ENCODE results near the gene MINDY4B.

The MINDY4B gene

DNA sequence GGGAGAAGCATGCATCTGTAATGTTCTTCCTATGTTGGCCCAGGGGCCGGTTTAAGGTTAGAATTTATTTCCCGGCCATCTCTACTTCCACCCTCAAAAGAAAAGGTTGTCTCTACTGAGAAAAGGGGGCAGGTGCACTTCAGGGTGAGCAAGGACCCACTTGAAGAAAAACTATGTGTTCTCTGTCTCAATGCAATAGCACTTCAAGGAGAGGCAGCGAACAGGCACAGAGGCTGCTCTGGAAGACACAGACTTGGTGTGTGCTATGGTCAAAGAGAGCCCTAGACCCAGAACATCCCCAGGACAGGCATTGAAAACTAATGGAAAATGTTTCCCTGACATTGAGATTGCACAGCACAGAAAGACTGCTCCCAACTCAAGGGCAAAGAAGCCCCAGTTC lies 7.6 kb downstream of the MINDY4B start:
- Histone ChIP-seq H3K36me3 (ENCODE audit: insufficient read depth, low read length) (no peaks in the 10 kb centered on the region), H3K27ac (ENCODE audit: low read depth, low read length) (no peak overlapping the region), H3K9me3 (ENCODE audit: low read length) (no peaks in the 10 kb centered on the region), H3K4me3 (ENCODE audit: low read depth in 1 of 2, low read length in 2 of 2) (no peak overlapping the region), H3K4me1 (ENCODE audit: insufficient read depth, low read length) (no peaks in the 10 kb centered on the region), H3K27me3 (ENCODE audit: control insufficient read depth in 1 of 2, insufficient read depth in 2 of 2, low read length in 2 of 2) (no peaks in the 10 kb centered on the region), H3K9ac (ENCODE audit: low read length) (no peak overlapping the region)

- Histone ChIP-seq H3K9me3 (ENCODE audit: low read length) (no peaks in the 10 kb centered on the region), H3K27me3 (ENCODE audit: control insufficient read depth in 1 of 2, insufficient read depth in 2 of 2, low read length in 2 of 2) (no peaks in the 10 kb centered on the region), H3K4me1 (ENCODE audit: insufficient read depth, low read length) (no peaks in the 10 kb centered on the region), H3K4me3 (ENCODE audit: low read depth in 1 of 2, low read length in 2 of 2) (no peak overlapping the region), H3K27ac (ENCODE audit: low read depth, low read length) (no peak overlapping the region), H3K36me3 (ENCODE audit: insufficient read depth, low read length) (no peaks in the 10 kb centered on the region), H3K9ac (ENCODE audit: low read length) (no peak overlapping the region)
Observed at GRCh38 chr3:150890831-150891230, 14.4 kb downstream of the MINDY4B start.

DNA sequence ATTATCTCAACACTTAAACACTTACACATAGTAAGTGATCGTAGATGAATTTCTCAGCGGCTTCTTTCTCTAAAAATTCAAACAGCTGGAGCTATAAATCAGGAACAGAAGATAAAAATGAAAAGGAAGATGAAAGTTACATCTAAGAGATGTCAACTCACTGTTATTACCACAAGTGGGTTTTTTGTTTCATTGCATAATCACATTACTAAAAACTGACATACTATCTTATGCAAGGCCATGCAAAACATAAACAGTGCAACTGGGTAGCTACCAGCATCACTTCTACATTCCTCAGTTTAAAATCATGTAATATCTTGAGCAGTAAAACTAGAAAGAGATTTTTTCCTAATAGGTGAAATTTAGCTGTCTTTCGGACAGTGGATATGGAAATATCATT lies 14.9 kb downstream of the MINDY4B start:
- H3K27ac ChIP-seq (ENCODE audit: low read depth, low read length): no peak overlapping the region
- no peaks in the 10 kb centered on the region for H3K4me1 ChIP-seq (ENCODE audit: insufficient read depth, low read length)
- H3K36me3 ChIP-seq (ENCODE audit: insufficient read depth, low read length): no peaks in the 10 kb centered on the region
- H3K9ac ChIP-seq (ENCODE audit: low read length): no peak overlapping the region
- no peak overlapping the region for H3K4me3 ChIP-seq (ENCODE audit: low read depth in 1 of 2, low read length in 2 of 2)
- no peaks in the 10 kb centered on the region for H3K9me3 ChIP-seq (ENCODE audit: low read length)
- no peaks in the 10 kb centered on the region for H3K27me3 ChIP-seq (ENCODE audit: control insufficient read depth in 1 of 2, insufficient read depth in 2 of 2, low read length in 2 of 2)

DNA sequence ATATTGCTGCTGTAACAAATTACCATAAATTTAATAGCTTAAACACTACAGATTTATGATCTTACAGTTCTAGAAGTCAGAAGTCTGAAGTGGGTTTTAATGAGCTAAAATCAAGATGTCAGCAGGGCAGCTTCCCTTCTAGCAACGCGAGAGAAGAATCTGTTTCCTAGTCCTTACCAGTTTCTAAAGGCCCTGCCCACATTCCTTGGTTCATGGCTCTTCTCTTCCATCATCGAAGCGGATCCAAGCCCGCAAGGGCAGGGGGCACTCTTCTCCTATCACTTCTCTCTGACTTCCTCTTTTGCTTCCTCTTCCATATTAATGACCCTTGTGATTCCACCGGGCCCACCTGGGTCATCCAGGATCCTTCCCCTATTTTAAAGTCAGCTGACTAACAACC lies 16.1 kb downstream of the MINDY4B start:
- no peak overlapping the region for H3K4me3 ChIP-seq (ENCODE audit: low read depth in 1 of 2, low read length in 2 of 2)
- H3K27ac ChIP-seq (ENCODE audit: low read depth, low read length): no peak overlapping the region
- H3K36me3 ChIP-seq (ENCODE audit: insufficient read depth, low read length): no peaks in the 10 kb centered on the region

DNA sequence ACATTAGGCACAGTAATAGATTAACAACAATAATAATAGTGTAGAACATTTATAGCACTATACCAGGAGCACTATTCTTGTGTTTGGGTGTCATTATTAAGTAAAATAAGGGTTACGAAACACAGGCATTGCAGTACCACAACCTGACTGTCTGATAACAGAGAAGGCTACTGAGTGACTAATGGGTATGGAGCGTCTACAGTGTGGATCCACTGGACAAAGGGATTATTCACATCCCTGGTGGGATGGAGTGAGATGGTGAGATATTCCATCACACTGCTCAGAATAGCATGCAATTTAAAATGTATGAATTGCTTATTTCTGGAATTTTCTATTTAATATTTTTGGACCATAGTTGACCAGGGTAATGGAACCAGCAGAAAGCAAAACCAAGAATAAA lies 18.2 kb downstream of the MINDY4B start:
- H3K4me1 ChIP-seq (ENCODE audit: insufficient read depth, low read length): no peaks in the 10 kb centered on the region
- H3K4me3 ChIP-seq (ENCODE audit: low read depth in 1 of 2, low read length in 2 of 2): no peak overlapping the region
- no peak overlapping the region for H3K27ac ChIP-seq (ENCODE audit: low read depth, low read length)
- no peak overlapping the region for H3K9ac ChIP-seq (ENCODE audit: low read length)
- H3K9me3 ChIP-seq (ENCODE audit: low read length): no peaks in the 10 kb centered on the region
- no peaks in the 10 kb centered on the region for H3K36me3 ChIP-seq (ENCODE audit: insufficient read depth, low read length)
- no peaks in the 10 kb centered on the region for H3K27me3 ChIP-seq (ENCODE audit: control insufficient read depth in 1 of 2, insufficient read depth in 2 of 2, low read length in 2 of 2)

More for the DNA sequence above, 16.1 kb downstream of the MINDY4B start:
- Histone ChIP-seq H3K4me1 (ENCODE audit: insufficient read depth, low read length) (no peaks in the 10 kb centered on the region), H3K9me3 (ENCODE audit: low read length) (no peaks in the 10 kb centered on the region), H3K9ac (ENCODE audit: low read length) (no peak overlapping the region), H3K27me3 (ENCODE audit: control insufficient read depth in 1 of 2, insufficient read depth in 2 of 2, low read length in 2 of 2) (no peaks in the 10 kb centered on the region)

DNA sequence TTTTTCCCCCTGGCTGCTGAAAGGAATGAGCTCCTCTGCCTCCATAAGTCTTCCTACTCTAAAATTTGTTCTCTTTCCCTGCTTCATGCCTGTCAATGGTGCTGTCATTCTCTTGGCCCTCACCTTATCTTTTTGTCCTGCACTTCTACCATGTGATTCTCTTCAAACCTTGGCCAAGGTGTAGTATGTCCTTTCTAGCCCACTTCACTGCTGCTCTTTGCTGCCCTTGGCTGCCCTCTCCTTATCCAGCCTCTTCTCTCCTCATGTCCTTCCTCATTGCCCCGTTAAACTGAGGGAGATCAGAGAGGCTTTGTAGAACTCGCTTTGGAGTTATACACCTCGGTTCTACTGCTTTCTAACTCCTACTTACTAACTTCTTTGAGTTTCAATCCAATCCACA lies 19.7 kb downstream of the MINDY4B start:
- no peak overlapping the region for H3K9ac ChIP-seq (ENCODE audit: low read length)
- H3K9me3 ChIP-seq (ENCODE audit: low read length): no peaks in the 10 kb centered on the region
- no peaks in the 10 kb centered on the region for H3K36me3 ChIP-seq (ENCODE audit: insufficient read depth, low read length)
- H3K4me3 ChIP-seq (ENCODE audit: low read depth in 1 of 2, low read length in 2 of 2): no peak overlapping the region
- H3K27ac ChIP-seq (ENCODE audit: low read depth, low read length): no peak overlapping the region
- H3K4me1 ChIP-seq (ENCODE audit: insufficient read depth, low read length): no peaks in the 10 kb centered on the region
- no peaks in the 10 kb centered on the region for H3K27me3 ChIP-seq (ENCODE audit: control insufficient read depth in 1 of 2, insufficient read depth in 2 of 2, low read length in 2 of 2)

DNA sequence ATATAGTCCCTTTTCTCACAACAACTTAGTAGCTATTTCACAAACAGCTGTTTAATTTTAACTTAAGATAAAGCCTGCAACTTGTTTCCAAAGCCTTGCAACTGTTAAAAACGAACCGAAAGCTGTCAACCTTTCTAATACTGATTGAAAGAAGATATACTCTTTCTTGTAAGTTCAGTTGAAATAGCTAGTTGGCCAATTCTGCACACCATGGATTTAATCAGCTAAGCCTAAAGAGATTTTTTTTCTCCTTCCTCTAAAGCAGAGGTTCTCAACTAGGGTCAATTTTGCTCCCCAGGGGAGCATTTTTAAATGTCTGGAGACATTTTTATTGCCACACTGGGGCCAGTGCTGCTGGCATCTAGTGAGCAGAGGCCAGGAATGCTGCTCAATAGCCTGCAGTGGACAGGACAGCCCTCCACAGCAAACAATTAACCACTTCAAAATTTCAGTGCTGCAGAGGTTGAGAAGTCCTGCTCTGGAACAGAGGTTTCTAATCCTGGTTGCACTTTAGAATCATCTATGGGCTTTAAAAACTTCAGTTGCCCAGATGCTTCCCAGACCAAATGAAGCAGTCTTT lies 26.2 kb downstream of the MINDY4B start:
- Histone ChIP-seq H3K4me1 (ENCODE audit: insufficient read depth, low read length) (no peaks in the 10 kb centered on the region), H3K27me3 (ENCODE audit: control insufficient read depth in 1 of 2, insufficient read depth in 2 of 2, low read length in 2 of 2) (no peaks in the 10 kb centered on the region), H3K27ac (ENCODE audit: low read depth, low read length) (no peak overlapping the region), H3K36me3 (ENCODE audit: insufficient read depth, low read length) (no peaks in the 10 kb centered on the region), H3K4me3 (ENCODE audit: low read depth in 1 of 2, low read length in 2 of 2) (no peak overlapping the region), H3K9me3 (ENCODE audit: low read length) (no peaks in the 10 kb centered on the region), H3K9ac (ENCODE audit: low read length) (no peak overlapping the region)

DNA sequence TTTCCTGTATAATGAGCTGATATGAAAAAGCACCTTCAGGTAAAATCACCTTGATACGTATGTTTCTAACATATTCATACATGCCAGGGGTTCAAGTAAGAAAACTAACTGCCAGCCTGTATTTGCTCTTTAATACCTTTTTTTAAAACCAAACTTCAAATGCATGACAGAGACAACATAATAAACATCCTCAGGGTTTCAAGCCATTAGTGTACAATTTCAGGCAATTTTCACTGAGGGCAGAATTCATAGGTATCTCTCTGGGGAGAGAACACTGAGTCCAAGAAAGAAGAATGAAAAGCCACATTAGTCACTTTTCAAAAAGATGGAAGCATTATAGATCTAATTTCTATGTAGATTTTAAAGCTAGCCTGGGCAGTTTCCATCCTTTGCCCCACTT lies 26.9 kb downstream of the MINDY4B start:
- Histone ChIP-seq H3K9ac (ENCODE audit: low read length) (no peak overlapping the region), H3K9me3 (ENCODE audit: low read length) (no peaks in the 10 kb centered on the region), H3K4me1 (ENCODE audit: insufficient read depth, low read length) (no peaks in the 10 kb centered on the region), H3K36me3 (ENCODE audit: insufficient read depth, low read length) (no peaks in the 10 kb centered on the region), H3K4me3 (ENCODE audit: low read depth in 1 of 2, low read length in 2 of 2) (no peak overlapping the region), H3K27ac (ENCODE audit: low read depth, low read length) (no peak overlapping the region), H3K27me3 (ENCODE audit: control insufficient read depth in 1 of 2, insufficient read depth in 2 of 2, low read length in 2 of 2) (no peaks in the 10 kb centered on the region)

DNA sequence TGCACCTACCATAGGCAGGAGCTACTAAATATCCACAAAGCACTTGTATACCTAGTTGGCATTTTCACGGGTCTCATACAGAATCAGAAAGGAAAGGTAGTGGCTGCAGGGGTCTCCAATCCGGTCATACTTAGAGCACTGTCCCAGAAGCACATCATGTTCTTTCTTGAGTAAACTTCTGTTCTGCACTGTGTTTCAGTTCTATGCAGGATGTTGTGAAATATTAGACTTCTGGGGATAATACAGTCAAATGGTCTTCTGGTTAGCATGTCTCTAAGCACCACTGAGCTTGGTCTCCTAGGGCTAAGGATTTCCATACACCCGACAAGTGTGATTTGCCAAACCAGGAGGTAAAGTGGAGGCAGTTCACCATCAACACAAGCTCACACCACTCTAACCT lies 27.9 kb downstream of the MINDY4B start:
- Histone ChIP-seq H3K36me3 (ENCODE audit: insufficient read depth, low read length) (no peaks in the 10 kb centered on the region), H3K27ac (ENCODE audit: low read depth, low read length) (no peak overlapping the region), H3K4me1 (ENCODE audit: insufficient read depth, low read length) (no peaks in the 10 kb centered on the region), H3K9me3 (ENCODE audit: low read length) (no peaks in the 10 kb centered on the region), H3K9ac (ENCODE audit: low read length) (no peak overlapping the region), H3K4me3 (ENCODE audit: low read depth in 1 of 2, low read length in 2 of 2) (no peak overlapping the region), H3K27me3 (ENCODE audit: control insufficient read depth in 1 of 2, insufficient read depth in 2 of 2, low read length in 2 of 2) (no peaks in the 10 kb centered on the region)

DNA sequence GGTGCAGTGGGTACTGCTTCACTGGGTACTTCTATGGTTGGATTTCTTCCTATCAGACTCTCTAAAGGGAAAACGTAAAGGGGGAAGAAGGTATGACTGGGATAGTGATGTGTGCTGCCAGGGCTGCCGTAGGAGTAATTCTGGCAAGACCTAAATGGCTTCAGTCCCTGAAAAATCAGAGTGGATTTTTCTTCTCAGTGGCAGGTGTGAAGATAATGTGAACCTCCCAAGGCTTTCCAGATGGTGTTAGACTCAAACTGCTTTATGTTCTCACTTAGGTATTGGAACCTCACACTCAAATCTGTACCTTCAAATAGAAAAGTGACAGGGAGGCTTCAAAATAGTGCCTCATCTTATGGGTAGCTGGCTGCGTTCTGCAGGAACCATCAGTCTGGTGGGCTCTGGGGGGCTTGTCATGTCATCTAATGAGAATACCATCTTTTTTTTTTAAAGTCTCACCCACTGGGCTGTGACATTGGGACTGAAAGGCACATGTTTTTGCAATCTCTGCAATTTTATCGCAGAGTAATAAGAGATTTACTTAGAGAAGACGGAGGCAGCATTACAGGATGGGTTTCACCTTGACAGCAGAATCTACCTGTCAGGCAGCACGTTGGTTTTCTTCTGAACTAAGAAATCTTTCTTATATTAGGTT lies 28.5 kb downstream of the MINDY4B start:
- Histone ChIP-seq H3K36me3 (ENCODE audit: insufficient read depth, low read length) (no peaks in the 10 kb centered on the region), H3K27me3 (ENCODE audit: control insufficient read depth in 1 of 2, insufficient read depth in 2 of 2, low read length in 2 of 2) (no peaks in the 10 kb centered on the region), H3K27ac (ENCODE audit: low read depth, low read length) (no peak overlapping the region), H3K9me3 (ENCODE audit: low read length) (no peaks in the 10 kb centered on the region), H3K4me1 (ENCODE audit: insufficient read depth, low read length) (no peaks in the 10 kb centered on the region), H3K9ac (ENCODE audit: low read length) (no peak overlapping the region), H3K4me3 (ENCODE audit: low read depth in 1 of 2, low read length in 2 of 2) (no peak overlapping the region)

- Histone ChIP-seq H3K4me1 (ENCODE audit: insufficient read depth, low read length) (no peaks in the 10 kb centered on the region), H3K9me3 (ENCODE audit: low read length) (no peaks in the 10 kb centered on the region), H3K9ac (ENCODE audit: low read length) (no peak overlapping the region), H3K27me3 (ENCODE audit: control insufficient read depth in 1 of 2, insufficient read depth in 2 of 2, low read length in 2 of 2) (no peaks in the 10 kb centered on the region), H3K27ac (ENCODE audit: low read depth, low read length) (no peak overlapping the region), H3K4me3 (ENCODE audit: low read depth in 1 of 2, low read length in 2 of 2) (no peak overlapping the region), H3K36me3 (ENCODE audit: insufficient read depth, low read length) (no peaks in the 10 kb centered on the region)
Observed at GRCh38 chr3:150875548-150875947, 29.7 kb downstream of the MINDY4B start.

GRCh38 chr3:150874666-150875219 lies 30.5 kb downstream of the MINDY4B start:
- Histone ChIP-seq H3K4me1 (ENCODE audit: insufficient read depth, low read length) (no peaks in the 10 kb centered on the region), H3K4me3 (ENCODE audit: low read depth in 1 of 2, low read length in 2 of 2) (no peak overlapping the region), H3K27ac (ENCODE audit: low read depth, low read length) (no peak overlapping the region), H3K36me3 (ENCODE audit: insufficient read depth, low read length) (no peaks in the 10 kb centered on the region), H3K27me3 (ENCODE audit: control insufficient read depth in 1 of 2, insufficient read depth in 2 of 2, low read length in 2 of 2) (no peaks in the 10 kb centered on the region), H3K9ac (ENCODE audit: low read length) (no peak overlapping the region), H3K9me3 (ENCODE audit: low read length) (no peaks in the 10 kb centered on the region)

Data from muscle layer of colon (tissue), 2 donors.